Measurements from ENCODE around the gene ASPSCR1.
"Not testable (repeated sequence)": the region's sequence is repeated elsewhere in the genome, so short reads cannot be mapped to it uniquely, and the experiment has no call there.

Gene ASPSCR1

DNA sequence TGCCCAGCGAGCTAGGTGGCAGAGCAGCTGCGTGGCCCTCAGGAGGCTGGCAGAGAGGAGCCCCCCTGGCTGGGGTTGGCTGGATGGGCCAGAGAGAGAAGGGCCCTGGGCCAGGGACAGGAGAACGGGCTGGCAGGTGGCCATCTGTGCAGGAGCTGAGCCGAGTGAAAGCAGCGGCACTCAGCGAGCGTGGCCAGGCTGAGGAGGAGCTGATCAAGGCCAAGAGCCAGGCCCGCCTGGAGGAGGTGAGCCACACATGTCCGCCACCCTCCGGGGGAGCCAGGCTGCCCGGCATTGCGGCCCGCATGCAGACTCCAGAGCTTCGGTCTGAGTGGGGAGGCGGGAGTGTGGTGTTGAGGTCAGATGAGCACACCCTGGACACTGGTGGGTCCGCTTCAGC is 52.0 kb downstream of the ASPSCR1 start:
- DNase-seq: no peak

GRCh38 chr17:82029990-82030469 is 52.6 kb downstream of the ASPSCR1 start:
- DNase-seq: no peak

- peak; percentile 91 for DNase-seq
Measured at GRCh38 chr17:82030470-82031302, 53.3 kb downstream of the ASPSCR1 start.

- no peak for DNase-seq
Measured at GRCh38 chr17:82031303-82031884, 54.0 kb downstream of the ASPSCR1 start, which contains the start of gene RAC3. Gene RAC3 (plus strand): TSS chr17:82031678. CDS start chr17:82031762, 84 bp downstream.

DNA sequence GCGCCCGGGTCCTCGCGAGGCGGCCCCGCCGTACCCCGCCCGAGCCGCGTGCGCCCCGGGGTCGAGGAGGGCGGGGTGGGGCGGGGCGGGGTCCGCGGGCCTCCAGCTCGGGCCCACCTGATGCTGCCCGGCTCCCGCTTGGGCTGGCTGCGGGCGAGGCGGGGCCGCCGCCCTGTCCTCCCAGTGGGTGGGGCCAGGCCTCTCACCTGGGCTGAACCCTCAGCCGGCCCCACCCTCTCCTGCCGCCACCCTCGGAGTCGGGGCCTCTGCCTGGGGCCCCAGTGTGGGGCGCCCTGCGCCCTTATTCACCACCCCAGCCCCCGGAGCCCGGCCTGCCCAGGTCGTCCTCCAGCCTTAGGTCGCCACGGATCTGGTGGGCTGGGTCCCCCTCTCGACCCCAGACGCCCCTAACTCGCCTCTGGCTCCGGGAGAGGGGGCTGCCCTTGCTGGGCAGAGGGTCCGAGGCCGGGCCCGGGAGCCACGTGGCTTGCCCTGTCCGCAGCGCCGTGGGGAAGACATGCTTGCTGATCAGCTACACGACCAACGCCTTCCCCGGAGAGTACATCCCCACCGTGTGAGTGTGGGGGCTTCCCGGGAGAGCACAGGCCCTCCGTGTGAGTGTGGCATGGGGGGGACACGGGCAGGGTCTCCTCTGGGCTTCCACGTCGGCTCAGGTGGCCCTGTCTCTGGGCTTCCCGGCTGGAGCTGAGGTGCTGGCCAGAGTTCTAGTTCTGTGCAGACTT is 54.6 kb downstream of the ASPSCR1 start:
- DNase-seq: no peak

DNA sequence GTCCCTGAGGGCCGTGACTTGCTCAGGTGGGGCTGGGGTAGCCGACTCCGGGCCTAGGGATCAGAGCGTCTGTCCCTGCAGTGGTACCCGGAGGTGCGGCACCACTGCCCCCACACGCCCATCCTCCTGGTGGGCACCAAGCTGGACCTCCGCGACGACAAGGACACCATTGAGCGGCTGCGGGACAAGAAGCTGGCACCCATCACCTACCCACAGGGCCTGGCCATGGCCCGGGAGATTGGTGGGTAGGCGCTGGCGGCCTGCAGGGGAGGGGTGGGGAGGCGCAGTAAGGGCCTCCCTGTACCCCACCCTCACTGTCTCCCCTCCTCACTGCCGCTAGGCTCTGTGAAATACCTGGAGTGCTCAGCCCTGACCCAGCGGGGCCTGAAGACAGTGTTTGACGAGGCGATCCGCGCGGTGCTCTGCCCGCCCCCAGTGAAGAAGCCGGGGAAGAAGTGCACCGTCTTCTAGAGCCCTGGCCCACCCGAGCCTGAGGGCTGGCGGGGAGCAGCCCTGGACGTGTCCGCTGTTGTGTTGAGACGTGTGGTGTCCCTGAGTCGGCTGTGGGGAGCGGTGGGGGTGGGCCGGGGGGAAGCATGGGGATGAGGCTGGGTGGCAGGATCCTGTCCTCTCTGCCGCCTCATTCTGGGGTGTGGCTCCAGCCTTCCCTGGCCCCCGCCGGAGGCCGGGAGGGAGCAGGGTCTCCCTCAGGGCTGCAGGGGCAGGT is 56.1 kb downstream of the ASPSCR1 start:
- no peak for DNase-seq

GRCh38 chr17:82034371-82035011 is 57.1 kb downstream of the ASPSCR1 start:
- DNase-seq: no peak

DNA sequence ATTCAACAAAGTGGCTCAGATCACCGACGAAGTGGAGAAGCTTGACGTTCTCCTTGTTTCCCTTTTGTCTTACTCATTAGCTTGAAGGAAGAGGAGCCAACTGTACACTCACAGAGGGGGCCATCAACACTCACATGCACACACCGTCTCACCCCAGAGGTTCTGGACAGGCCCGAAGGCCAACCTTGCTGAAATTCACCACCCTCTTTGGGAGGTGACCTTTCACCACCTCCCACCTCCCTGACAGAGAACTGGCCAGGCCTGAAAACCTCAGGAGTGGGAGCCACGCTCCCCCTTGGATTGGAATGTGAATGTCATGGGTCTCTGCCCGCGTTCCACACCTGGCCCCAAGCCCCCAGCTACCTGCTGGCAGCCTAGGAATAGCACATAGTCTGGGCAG is 58.1 kb downstream of the ASPSCR1 start:
- DNase-seq: no peak

DNA sequence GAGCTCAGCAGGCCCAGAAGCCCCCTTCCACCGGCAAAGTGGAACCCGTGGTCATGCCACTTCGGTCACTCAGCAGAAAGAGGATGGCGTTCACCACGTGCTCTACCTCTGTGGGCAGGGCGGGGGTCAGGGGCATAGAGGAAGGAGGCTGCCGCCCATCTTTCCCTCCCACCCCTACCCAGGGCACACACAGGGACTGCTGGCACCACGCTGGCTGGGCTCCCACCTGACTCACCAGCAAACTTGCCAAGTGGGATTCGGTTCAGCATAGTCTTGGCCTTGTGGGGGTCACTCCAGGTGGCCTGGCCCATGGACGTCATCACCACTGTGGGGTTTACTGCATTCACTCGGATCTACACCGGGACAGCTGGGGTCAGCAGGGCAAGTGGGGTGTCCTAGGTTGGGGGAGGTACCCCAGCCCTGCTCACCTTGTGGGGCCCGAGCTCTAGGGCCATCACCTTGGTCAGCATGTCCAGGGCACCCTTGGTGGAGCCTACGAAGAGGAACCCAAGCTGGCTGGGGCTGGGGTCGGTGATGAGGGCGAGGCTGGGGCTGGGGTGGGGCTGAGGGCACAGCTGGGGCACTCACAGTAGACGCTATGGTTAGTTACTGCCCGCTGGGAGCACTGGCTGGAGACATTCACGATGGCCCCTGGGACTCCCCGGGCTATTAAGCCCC is 58.7 kb downstream of the ASPSCR1 start:
- no peak for DNase-seq

DNA sequence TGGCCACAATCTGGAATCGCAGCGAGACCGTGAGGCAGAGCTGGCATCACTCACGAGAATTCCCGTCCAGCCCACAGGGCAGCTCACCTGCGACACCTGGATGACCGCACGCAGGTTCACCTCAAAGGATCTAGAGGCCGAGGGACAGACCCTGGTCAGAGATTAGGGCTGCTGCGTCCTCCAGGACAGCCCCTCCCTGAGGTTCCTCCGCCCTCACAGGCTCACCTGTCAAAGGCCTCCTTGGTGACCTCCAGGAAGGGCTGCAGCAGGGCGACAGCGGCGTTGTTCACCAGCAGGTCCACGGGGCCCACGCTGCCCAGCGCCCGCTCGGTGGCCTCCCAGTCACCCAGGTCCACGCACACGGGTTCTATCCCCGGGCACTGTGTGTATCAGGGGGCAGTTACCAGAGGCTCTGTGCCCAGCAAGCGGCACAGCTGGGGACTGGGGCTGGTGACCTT is 59.2 kb downstream of the ASPSCR1 start:
- DNase-seq: no peak

DNA sequence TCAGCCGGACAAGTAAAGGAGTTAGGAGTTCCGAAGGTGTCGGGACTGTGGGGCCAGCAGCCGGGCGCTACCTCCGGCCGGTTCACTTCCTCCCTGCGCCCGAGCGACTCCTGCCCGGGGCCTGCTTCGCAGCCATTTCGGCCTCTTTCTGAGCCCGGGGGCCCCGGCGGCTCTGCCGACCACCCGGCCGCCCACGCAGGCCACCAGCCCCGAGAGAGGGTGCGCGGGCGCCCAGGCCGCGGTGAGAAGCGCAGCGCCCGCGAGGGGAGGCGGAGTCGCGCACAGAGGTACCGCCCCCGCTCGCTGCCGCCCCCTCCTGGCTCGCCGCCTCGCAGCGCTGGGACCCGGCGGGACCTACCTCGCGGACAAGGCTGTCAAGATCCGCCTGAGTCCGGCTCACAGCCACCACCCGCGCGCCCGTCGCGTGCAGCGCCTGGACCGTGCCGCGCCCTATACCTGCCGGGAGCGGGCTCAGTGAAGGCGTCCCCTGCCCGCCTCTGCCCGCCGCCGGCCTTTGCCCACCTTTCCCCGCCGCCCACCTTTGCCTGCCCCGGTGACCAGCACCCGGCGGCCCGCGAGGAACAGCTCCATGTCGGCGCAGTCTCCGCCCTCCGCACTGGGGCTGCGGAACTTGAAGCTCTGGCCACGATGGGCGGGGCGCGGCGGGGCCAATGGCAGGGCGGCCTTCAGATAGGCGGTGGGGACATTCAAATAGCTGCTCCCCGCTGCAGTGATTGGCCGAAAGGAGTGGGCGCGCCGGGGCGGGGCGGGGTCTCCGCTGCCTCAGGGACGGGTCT is 59.9 kb downstream of the ASPSCR1 start, which contains the start of gene DCXR:
Gene DCXR (minus strand): TSS at position 606 of the 797 bp plus-strand sequence. CDS start 15 bp downstream, at position 591.
- DNase-seq: peak; percentile 96

GRCh38 chr17:82037889-82038195 is 60.4 kb downstream of the ASPSCR1 start:
- no peak for DNase-seq

DNA sequence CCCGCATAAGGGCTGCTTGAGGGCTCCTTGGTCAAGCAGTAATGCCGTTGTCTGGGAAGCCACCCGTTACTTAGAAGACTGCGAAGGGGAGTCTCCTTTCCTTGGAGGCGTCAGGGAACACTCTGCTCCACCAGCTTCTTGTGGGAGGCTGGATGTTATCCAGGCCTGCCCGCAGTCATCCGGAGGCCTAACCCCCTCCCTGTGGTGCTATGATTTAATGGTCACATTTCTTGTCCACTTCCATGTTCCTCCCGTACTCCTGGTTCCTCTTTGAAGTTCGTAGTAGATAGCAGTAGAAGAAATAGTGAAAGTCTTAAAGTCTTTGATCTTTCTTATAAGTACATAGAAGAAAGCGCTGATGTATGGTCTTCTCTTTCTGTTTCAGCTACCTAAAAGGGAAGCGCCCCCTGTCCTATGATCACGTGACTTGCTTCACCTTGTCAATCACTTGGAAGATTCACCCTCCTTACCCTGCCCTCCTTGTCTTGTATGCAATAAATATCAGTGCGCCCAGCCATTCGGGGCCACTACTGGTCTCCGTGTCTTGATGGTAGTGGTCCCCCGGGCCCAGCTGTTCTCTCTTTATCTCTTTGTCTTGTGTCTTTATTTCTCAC is 61.5 kb downstream of the ASPSCR1 start:
- not testable (repeated sequence) for DNase-seq

DNA sequence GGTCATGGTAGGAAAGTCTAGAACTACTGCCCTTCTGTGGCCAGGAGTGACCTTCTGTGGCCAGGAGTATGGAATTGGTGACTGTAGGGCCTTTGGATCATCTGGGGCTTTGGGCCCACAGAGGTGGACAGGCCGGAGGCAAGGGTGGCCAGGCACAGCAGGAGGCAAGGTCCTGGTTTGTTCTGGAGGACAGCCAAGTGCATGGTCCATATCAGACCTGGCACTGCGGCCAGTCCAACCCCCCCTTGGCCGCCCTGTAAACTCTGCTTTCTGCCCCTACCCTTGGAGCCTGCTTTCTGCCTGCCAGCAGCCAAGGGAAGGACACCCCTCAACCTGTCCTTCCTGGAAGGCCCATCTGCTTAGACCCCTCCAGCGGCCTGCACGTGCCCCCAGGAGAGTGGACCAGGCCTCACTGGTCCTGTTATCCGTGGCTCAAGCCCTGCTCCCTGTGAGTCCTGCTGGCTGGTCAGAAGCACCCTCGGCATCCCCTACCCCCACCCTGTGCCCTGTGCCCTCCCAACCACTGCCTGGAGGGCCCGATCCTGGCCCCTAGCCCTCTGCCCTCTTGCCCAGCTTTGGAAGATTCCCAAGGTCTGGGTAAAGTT is 62.4 kb downstream of the ASPSCR1 start:
- no peak for DNase-seq

DNA sequence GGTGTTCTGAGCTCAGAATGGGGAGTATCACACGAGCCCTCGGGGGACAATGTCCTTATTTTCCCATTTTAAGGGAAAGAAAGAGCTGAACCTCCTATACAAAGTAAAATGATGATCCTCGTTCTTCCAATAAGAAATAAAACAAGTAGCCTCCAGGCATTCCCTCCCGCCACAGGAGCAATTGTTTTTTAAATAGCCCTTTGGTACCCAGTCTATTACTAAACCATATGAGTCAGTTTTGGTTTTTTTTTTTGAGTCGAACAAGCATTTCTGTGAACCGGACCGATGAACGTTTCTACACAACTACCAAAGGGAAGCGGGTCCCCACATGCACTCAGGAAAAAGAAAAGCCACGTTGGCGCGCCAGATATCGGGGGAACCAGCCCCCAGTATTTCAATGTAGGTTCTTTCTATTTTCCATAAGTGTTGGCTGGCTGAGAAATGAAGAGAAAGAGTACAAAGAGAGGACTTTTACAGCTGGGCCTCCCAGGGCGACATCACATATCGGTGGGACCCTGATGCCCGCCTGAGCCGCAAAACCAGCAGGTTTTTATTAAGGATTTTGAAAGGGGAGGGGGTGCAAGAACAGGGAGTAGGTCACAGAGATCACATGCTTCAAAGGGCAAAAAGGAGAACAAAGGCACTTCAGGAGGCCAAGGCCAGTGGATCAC is 63.9 kb downstream of the ASPSCR1 start:
- DNase-seq: no peak

DNA sequence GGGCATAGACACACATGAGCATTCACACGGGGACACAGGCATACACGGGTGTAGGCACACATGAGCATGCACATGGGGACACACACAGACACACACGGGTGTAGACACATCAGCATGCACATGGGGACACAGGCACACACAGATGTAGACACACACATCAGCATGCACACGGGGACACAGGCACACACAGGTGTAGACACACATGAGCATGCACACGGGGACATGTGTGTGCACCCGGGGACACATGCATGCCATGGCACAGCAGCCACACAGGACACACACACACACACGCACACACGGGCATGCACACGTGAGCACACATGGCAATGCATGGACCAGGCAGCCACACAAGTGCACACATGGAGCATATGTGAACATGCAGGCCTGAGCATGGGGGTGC is 65.2 kb downstream of the ASPSCR1 start:
- DNase-seq: no peak

- DNase-seq: no peak
Measured at GRCh38 chr17:82043507-82043906, 66.1 kb downstream of the ASPSCR1 start.

GRCh38 chr17:82045936-82046484 is 68.6 kb downstream of the ASPSCR1 start:
- DNase-seq: no peak

- DNase-seq: no peak
Measured at GRCh38 chr17:82046903-82047302, 69.5 kb downstream of the ASPSCR1 start.

Data from activated CD8-positive, alpha-beta memory T cell treated with anti-CD3 and anti-CD28 coated beads for 24 hours (primary cell).